Measurements from ENCODE around the gene MESP1. TPM values are rescaled to one million over a fixed set of nuclear protein-coding genes. Genes with fewer than 3 reads are reported as not detected.

The MESP1 gene
- total RNA-seq, 6 donors from 2014 or later, result 0.49 to 3.5 (median 1.7) TPM

GRCh38 chr15:89787944-89788343, 36.9 kb upstream of the MESP1 start:
- WGBS, 2 donors, result 92 to 94% methylated on average over 3 of the region's 3 CpGs
- Histone ChIP-seq H3K27ac (no peak overlapping the region), H3K4me1 (peaks cover 0 to 4% (median 2%) of the 10 kb centered on the region in 4 donors), H3K9me3 (no peaks in the 10 kb centered on the region), H3K27me3 (no peaks in the 10 kb centered on the region), H3K36me3 (peaks cover 0 to 14% (median 3%) of the 10 kb centered on the region in 4 donors), H3K4me3 (no peak overlapping the region)
- ATAC-seq (ENCODE audit: low FRiP score in 2 of 2) (no peak), DNase-seq (no peak)
- TF ChIP-seq EP300 (IDR thresholded peaks at IDR 0.05), result no peak
- TF ChIP-seq POLR2AphosphoS5 (IDR thresholded peaks at IDR 0.05), result no peak
- TF ChIP-seq CTCF (IDR thresholded peaks at IDR 0.05), result no peak
- no peak for TF ChIP-seq POLR2A (IDR thresholded peaks at IDR 0.05)

GRCh38 chr15:89785774-89786140, 34.7 kb upstream of the MESP1 start:
- DNase-seq, result no peak
- ATAC-seq (ENCODE audit: low FRiP score in 2 of 2), result no peak
- H3K9me3 ChIP-seq, result no peaks in the 10 kb centered on the region
- no peaks in the 10 kb centered on the region for H3K27me3 ChIP-seq
- peaks cover 0 to 4% (median 2%) of the 10 kb centered on the region in 4 donors for H3K4me1 ChIP-seq
- no peak for TF ChIP-seq CTCF (IDR thresholded peaks at IDR 0.05)
- TF ChIP-seq EP300 (IDR thresholded peaks at IDR 0.05), result no peak
- TF ChIP-seq POLR2A (IDR thresholded peaks at IDR 0.05), result no peak
- no peak for TF ChIP-seq POLR2AphosphoS5 (IDR thresholded peaks at IDR 0.05)
- H3K4me3 ChIP-seq, result no peak overlapping the region
- H3K27ac ChIP-seq, result no peak overlapping the region
- peaks cover 0 to 5% (median 0%) of the 10 kb centered on the region in 4 donors for H3K36me3 ChIP-seq

DNA sequence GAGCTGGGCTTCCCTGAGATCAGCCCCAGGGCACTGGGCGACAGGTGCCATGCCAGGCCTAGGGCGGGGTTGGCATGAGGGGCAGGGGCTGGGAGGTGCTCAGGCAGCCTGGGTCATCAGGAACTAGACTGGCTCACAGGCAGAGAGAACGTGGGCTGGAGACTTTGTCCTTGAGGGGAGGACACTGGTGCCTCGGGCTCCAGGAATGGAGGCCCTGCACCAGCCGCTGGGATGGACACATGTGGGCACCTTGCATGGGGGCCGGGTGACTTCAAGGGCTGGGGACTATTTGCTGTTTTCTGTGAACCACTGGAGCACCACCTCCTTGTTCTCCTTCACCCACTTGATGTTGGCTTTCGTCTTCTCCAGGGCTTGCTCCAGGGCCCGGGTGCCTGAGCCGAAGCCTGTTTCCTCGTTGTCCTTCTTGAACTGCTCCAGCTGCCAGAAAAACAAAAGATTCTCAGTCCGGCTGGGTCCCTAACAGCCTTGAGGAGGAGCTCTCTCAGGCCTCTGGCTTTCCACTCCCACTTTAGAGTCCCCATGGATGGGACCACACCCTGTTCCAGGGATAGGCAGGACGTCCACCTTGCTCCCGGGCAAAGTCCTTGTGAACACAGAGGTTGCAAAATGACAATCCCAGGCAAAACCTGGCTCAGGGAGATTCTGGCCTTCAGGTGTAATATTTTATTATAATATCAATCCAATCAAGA, 34.2 kb upstream of the MESP1 start:
- peak in 1 of 2 donors; percentile 72 for DNase-seq
- TF ChIP-seq EP300 (IDR thresholded peaks at IDR 0.05) (no peak), CTCF (IDR thresholded peaks at IDR 0.05) (no peak), POLR2A (IDR thresholded peaks at IDR 0.05) (no peak), POLR2AphosphoS5 (IDR thresholded peaks at IDR 0.05) (no peak)
- no peaks in the 10 kb centered on the region for H3K36me3 ChIP-seq
- ATAC-seq (ENCODE audit: low FRiP score in 2 of 2), result peak in 1 of 2 donors; percentile 38
- peaks cover 0 to 4% (median 2%) of the 10 kb centered on the region in 4 donors for H3K4me1 ChIP-seq
- H3K9me3 ChIP-seq, result no peaks in the 10 kb centered on the region
- H3K27ac ChIP-seq, result peak overlapping the region in 2 of 4 donors; percentile 30 to 35
- WGBS, 2 donors, result 75 to 78% methylated on average over 8 to 13 of the region's 13 CpGs
- H3K27me3 ChIP-seq, result no peaks in the 10 kb centered on the region
- no peak overlapping the region for H3K4me3 ChIP-seq

- Histone ChIP-seq H3K4me3 (no peak overlapping the region), H3K4me1 (peaks cover 0 to 4% (median 2%) of the 10 kb centered on the region in 4 donors), H3K36me3 (no peaks in the 10 kb centered on the region), H3K27me3 (no peaks in the 10 kb centered on the region), H3K9me3 (no peaks in the 10 kb centered on the region), H3K27ac (no peak overlapping the region)
- TF ChIP-seq EP300 (IDR thresholded peaks at IDR 0.05), result no peak
- TF ChIP-seq CTCF (IDR thresholded peaks at IDR 0.05), result no peak
- TF ChIP-seq POLR2A (IDR thresholded peaks at IDR 0.05), result no peak
- TF ChIP-seq POLR2AphosphoS5 (IDR thresholded peaks at IDR 0.05), result no peak
- WGBS, 2 donors, result 72 to 89% methylated on average over 6 to 7 of the region's 7 CpGs
- no peak for DNase-seq
- ATAC-seq (ENCODE audit: low FRiP score in 2 of 2), result peak in 1 of 2 donors; percentile 4
Observed at GRCh38 chr15:89784686-89784960, 33.6 kb upstream of the MESP1 start.
